ENCODE results near the gene SFMBT2.

GRCh38 chr10:7426349-7426748 lies 15.5 kb upstream of the SFMBT2 start:
- TF ChIP-seq CTCF (IDR thresholded peaks at IDR 0.05) (no peak), AFF4 (CRISPR knock-in tag; IDR thresholded peaks at IDR 0.05; ENCODE audit: borderline replicate concordance) (no peak), ATF2 (CRISPR knock-in tag; IDR thresholded peaks at IDR 0.05; ENCODE audit: borderline replicate concordance, low read depth) (no peak), ESRRA (CRISPR knock-in tag; IDR thresholded peaks at IDR 0.05; ENCODE audit: borderline replicate concordance) (no peak), ZNF416 (CRISPR knock-in tag; IDR thresholded peaks at IDR 0.05) (no peak), ZBTB21 (CRISPR knock-in tag; IDR thresholded peaks at IDR 0.05; ENCODE audit: borderline replicate concordance) (no peak), ATF3 (CRISPR knock-in tag; conservative IDR thresholded peaks at IDR 0.05) (no peak), CREM (CRISPR knock-in tag; IDR thresholded peaks at IDR 0.05) (no peak), TCF7 (CRISPR knock-in tag; IDR thresholded peaks at IDR 0.05; ENCODE audit: low read depth) (no peak), AR (CRISPR knock-in tag; IDR thresholded peaks at IDR 0.05) (no peak)
